A549 (cell line): Measurements from ENCODE around the gene MTFMT. TPM values are rescaled to one million over a fixed set of nuclear protein-coding genes. Genes with fewer than 3 reads are reported as not detected.
A peak's percentile ranks its signal among the peaks of the same experiment; 100 is the strongest.

ENCODE experiments used
- ATAC-seq, 2 experiments: fragments of 200-7000 bp in 1 of 2; fragments of >200 bp in 1 of 2; cut with Nextera tagmentation in 1 of 2; cut with Tn5 transposase in 1 of 2; 3 replicates each; pipeline versions ENCODE4 v1.8.0 to v1.9.1; 2018 to 2020; ENCODE audit warnings: mild to moderate bottlenecking in 1 of 2, moderate library complexity in 1 of 2
- CTCF ChIA-PET: fragments of 300-600 bp; sonication (Branson Sonifier 250); formaldehyde crosslinking; extraction: SDS; loops from one replicate; lab custom pipeline; 2021; ENCODE audit warnings: antibody characterized with exemption, inconsistent platforms; lab: Yijun Ruan, JAX
- POLR2A ChIA-PET: fragments of 350-600 bp; formaldehyde crosslinking; extraction: SDS; loops from one replicate; lab custom pipeline; 2021; ENCODE audit warnings: antibody characterized with exemption, inconsistent platforms; lab: Yijun Ruan, JAX
- DNase-seq, 2 experiments: peaks; one replicate each; pipeline versions ENCODE4 v3.0.0 to v3.0.0-alpha.2; 2011 to 2016; ENCODE audit warnings: low read depth in 1 of 2, low spot score in 1 of 2
- FAIRE-seq: peaks from 2 replicates; lab custom pipeline; 2011; peaks lifted over from hg19 to GRCh38; lab: Jason Lieb, UNC
- H3K27ac ChIP-seq, 2 experiments: fragments of >200 bp; sonication (Bioruptor Twin); formaldehyde crosslinking; 3 replicates each; pipeline ENCODE4 v1.5.1; 2016 to 2017
- H3K4me1 ChIP-seq: fragments of >200 bp; sonication (Bioruptor Twin); formaldehyde crosslinking; 3 replicates; pipeline ENCODE4 v1.6.1; 2016
- H3K4me2 ChIP-seq: fragments of >200 bp; sonication (Bioruptor Twin); formaldehyde crosslinking; 3 replicates; pipeline ENCODE4 v1.6.1; 2016
- H3K4me3 ChIP-seq: fragments of >200 bp; sonication (Bioruptor Twin); formaldehyde crosslinking; 3 replicates; pipeline ENCODE4 v1.5.1; 2016
- H3K9me3 ChIP-seq: fragments of >200 bp; sonication (Bioruptor Twin); formaldehyde crosslinking; 3 replicates; pipeline ENCODE4 v1.6.1; 2016
- CHD2 ChIP-seq: fragments of 150-350 bp; IDR thresholded peaks from 2 replicates; pipeline ENCODE4 v1.6.1; 2014; ENCODE audit warnings: low read length; ENCODE audit not compliant: partially characterized antibody
- FOSB ChIP-seq: fragments of 250-450 bp; sonication (Bioruptor Pico); IDR thresholded peaks from 2 replicates; pipeline ENCODE4 v1.5.0; 2020; ENCODE audit warnings: mild to moderate bottlenecking, moderate library complexity
- KDM1A ChIP-seq: fragments of 200-600 bp; sonication (generic); IDR thresholded peaks from 2 replicates; pipeline ENCODE4 v1.6.1; 2016; ENCODE audit warnings: low read depth, mild to moderate bottlenecking
- MAFK ChIP-seq: fragments of 450-650 bp; IDR thresholded peaks from 2 replicates; pipeline ENCODE4 v1.6.1; 2014; ENCODE audit not compliant: partially characterized antibody
- NFE2L2 ChIP-seq: fragments of 150-350 bp; conservative IDR thresholded peaks from 2 replicates; pipeline ENCODE4 v1.6.1; 2014; ENCODE audit warnings: low read length
- NPAS2 ChIP-seq: fragments of 250-450 bp; sonication (Bioruptor Pico); IDR thresholded peaks from 2 replicates; pipeline ENCODE4 v1.8.0; 2022; ENCODE audit warnings: mild to moderate bottlenecking, moderate library complexity, borderline replicate concordance
- POLR2AphosphoS2 ChIP-seq: conservative IDR thresholded peaks from 2 replicates; pipeline ENCODE4 v1.6.1; 2012; ENCODE audit warnings: low read length, improper control_type of control experiment, inconsistent platforms
- RAD21 ChIP-seq, 2 experiments: fragments of >200 bp in 1 of 2; sonication (Bioruptor Twin) in 1 of 2; formaldehyde crosslinking in 1 of 2; IDR thresholded peaks in 1 of 2; conservative IDR thresholded peaks in 1 of 2; 2 replicates in 1 of 2; 3 replicates in 1 of 2; pipeline ENCODE4 v1.6.1; 2012 to 2018; ENCODE audit warnings: inconsistent platforms in 1 of 2
- RFX5 ChIP-seq: fragments of 450-650 bp; IDR thresholded peaks from 2 replicates; pipeline ENCODE4 v1.7.1; 2014; ENCODE audit warnings: antibody characterized with exemption, mild to moderate bottlenecking, moderate library complexity
- SMC3 ChIP-seq: fragments of >200 bp; sonication (Bioruptor Twin); formaldehyde crosslinking; IDR thresholded peaks from 3 replicates; pipeline ENCODE4 v1.6.1; 2018; ENCODE audit warnings: inconsistent platforms
- SREBF2 ChIP-seq: fragments of 450-650 bp; IDR thresholded peaks from 2 replicates; pipeline ENCODE4 v1.6.1; 2014; ENCODE audit warnings: mild to moderate bottlenecking, moderate library complexity
- TP53 ChIP-seq: fragments of 250-450 bp; sonication (Bioruptor Pico); IDR thresholded peaks from 2 replicates; pipeline ENCODE4 v1.5.0; 2021; ENCODE audit warnings: mild to moderate bottlenecking, moderate library complexity
- ZNF302 ChIP-seq: fragments of 250-450 bp; sonication (Bioruptor Pico); IDR thresholded peaks from 2 replicates; pipeline ENCODE4 v1.9.0; 2021; ENCODE audit warnings: inconsistent platforms, mild to moderate bottlenecking, moderate library complexity
- WGBS: methylation state at CpG from one replicate; pipeline ENCODE4 v1.1.6; 2017; ENCODE audit errors: missing lambda C conversion rate; 5-methylcytosine and 5-hydroxymethylcytosine counted together
- polyA plus RNA-seq, 4 experiments: library from polyadenylated mRNA; depleted of rRNA in 3 of 4; stranded (reverse); fragments of >200 nt; fragmentation: RNase III in 1 of 4; extraction: RNeasy Plus Mini Kit Qiagen cat#74134 plus additional on column Dnase treatment in 1 of 4; gene quantifications; 2 replicates in 3 of 4; 3 replicates in 1 of 4; pipeline ENCODE4 v1.2.3, GENCODE V29; 2011 to 2017
- TF ChIP-seq, protein P1 (sequence below): fragments of >200 bp; sonication (Bioruptor Twin); formaldehyde crosslinking; IDR thresholded peaks from 3 replicates; pipeline ENCODE4 v1.6.1; 2016
- TF ChIP-seq, protein P2 (sequence below): fragments of 150-350 bp; IDR thresholded peaks from 2 replicates; pipeline ENCODE4 v1.6.1; 2014; ENCODE audit warnings: low read depth, mild to moderate bottlenecking, low read length
- TF ChIP-seq, protein P3 (sequence below): fragments of >200 bp; sonication (Bioruptor Twin); formaldehyde crosslinking; IDR thresholded peaks from 3 replicates; pipeline ENCODE4 v1.5.1; 2016

MTFMT gene
- polyA plus RNA-seq, 2 of the 4 experiments (the other 2 are of a cell fraction): 21.4 to 23.4 TPM

DNA sequence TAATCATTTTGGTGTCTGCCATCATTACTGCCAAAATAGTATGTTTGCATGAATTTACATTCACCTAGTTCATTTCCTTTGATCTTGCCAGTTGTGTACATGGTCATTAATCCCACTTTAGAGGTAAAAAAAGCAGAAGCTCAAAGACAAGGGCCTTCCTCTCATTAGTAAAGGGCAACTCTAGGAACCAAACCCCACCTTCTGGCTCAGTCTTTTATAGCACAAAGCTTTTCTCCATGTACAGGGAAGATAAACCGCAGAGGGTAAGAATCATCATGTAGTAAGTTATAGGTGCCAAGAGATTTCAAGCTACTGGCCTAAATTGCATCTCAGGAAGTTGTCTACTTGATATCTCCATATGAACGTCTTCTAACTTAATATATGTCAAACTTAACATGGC, 20.5 kb downstream of the MTFMT start:
- no peaks in the 10 kb centered on the region for H3K4me1 ChIP-seq
- CTCF ChIA-PET: interaction anchor here (0.8 to 2.5 kb wide), 10 partner anchors 9 to 280 kb away, joined by 3 to 8 read pairs (median 4); partner anchors contain the start of gene SPG21
- ATAC-seq: peak; percentile 59 to 74; a peak in 4 of 6 replicates
- no peak overlapping the region for H3K4me2 ChIP-seq
- no peak for DNase-seq
- peak; percentile 90 for FAIRE-seq
- TF ChIP-seq POLR2AphosphoS2 (no peak), NPAS2 (CRISPR knock-in tag) (no peak), RAD21 (conservative IDR thresholded peaks at IDR 0.05 in 1 of 2, IDR thresholded peaks at IDR 0.05 in 1 of 2) (0 out of 5 replicates have a peak, but pooled peaks of 1 of the 2 experiments have one; percentile 8), RFX5 (no peak), CHD2 (no peak), SMC3 (no peak), SREBF2 (no peak)
- TF ChIP-seq, protein P1, sequence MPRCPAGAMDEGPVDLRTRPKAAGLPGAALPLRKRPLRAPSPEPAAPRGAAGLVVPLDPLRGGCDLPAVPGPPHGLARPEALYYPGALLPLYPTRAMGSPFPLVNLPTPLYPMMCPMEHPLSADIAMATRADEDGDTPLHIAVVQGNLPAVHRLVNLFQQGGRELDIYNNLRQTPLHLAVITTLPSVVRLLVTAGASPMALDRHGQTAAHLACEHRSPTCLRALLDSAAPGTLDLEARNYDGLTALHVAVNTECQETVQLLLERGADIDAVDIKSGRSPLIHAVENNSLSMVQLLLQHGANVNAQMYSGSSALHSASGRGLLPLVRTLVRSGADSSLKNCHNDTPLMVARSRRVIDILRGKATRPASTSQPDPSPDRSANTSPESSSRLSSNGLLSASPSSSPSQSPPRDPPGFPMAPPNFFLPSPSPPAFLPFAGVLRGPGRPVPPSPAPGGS: no peak
- no peak overlapping the region for H3K4me3 ChIP-seq
- peaks cover 12% of the 10 kb centered on the region for H3K9me3 ChIP-seq
- H3K27ac ChIP-seq: no peak overlapping the region
- POLR2A ChIA-PET: interaction anchor here (0.6 to 1.5 kb wide), 2 partner anchors 19 to 21 kb away, joined by 3 to 4 read pairs; partner anchors contain the start of gene SPG21
- WGBS: 86% methylated on average over 2 of the region's 2 CpGs

DNA sequence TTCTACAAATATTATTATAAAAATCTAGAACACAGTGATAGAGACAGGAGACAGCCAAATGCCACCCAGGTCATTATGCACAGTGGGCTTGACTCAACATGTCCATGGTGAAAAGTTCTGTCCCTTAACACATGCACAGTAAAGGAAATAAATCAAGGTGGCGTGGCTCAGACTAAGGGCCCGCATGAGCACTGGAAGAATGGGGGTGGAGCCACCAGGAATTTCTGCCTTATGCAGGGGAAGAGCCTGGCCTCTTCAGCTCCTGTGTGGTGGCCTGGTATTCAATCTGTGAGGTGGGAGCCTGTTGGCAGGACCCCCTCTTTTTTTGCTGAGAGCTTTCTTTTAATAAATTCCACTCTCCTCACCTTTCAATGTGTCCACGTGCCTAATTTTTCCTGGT, 22.6 kb downstream of the MTFMT start:
- Histone ChIP-seq H3K9me3 (no peaks in the 10 kb centered on the region), H3K4me3 (no peak overlapping the region), H3K4me1 (no peaks in the 10 kb centered on the region), H3K27ac (no peak overlapping the region), H3K4me2 (no peak overlapping the region)
- ChIA-PET POLR2A (no interaction called here), CTCF (interaction anchor here (0.7 kb wide), 2 partner anchors 9 to 47 kb away, joined by 3 read pairs; no protein-coding TSS in a partner anchor)
- 89% methylated on average over 3 of the region's 3 CpGs for WGBS
- no peak for FAIRE-seq
- no peak for DNase-seq
- ATAC-seq: no peak
- TF ChIP-seq TP53 (CRISPR knock-in tag): no peak
- TF ChIP-seq FOSB: no peak
- TF ChIP-seq ZNF302 (CRISPR knock-in tag): no peak

DNA sequence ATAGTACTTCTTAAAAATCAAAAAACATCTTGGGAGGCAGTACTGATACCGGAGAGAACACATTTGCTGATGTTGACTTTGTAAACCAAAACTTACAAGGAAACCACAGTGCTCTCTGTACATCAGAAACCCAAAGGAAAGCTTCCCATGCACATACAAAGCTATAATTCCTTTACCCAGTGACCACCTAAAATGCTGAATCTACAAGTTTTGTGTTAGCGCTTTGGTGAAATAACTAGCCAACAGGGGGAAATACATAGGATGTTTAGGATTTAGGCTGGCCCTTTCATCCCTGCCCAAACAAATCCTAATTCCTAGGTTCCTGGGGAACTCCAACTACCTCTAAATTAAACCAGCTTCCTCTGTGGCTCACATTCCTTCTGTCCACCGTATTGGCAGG, 24.4 kb downstream of the MTFMT start:
- POLR2A ChIA-PET: no interaction called here
- Histone ChIP-seq H3K4me1 (no peaks in the 10 kb centered on the region), H3K9me3 (no peaks in the 10 kb centered on the region), H3K4me3 (no peak overlapping the region), H3K4me2 (no peak overlapping the region), H3K27ac (no peak overlapping the region)
- CTCF ChIA-PET: interaction anchor here (0.7 to 1.5 kb wide), 7 partner anchors 8 to 276 kb away, joined by 3 to 5 read pairs (median 3); partner anchors contain the start of gene SPG21
- 80% methylated on average over 3 of the region's 3 CpGs for WGBS
- no peak for ATAC-seq
- DNase-seq: no peak
- TF ChIP-seq, protein P2, sequence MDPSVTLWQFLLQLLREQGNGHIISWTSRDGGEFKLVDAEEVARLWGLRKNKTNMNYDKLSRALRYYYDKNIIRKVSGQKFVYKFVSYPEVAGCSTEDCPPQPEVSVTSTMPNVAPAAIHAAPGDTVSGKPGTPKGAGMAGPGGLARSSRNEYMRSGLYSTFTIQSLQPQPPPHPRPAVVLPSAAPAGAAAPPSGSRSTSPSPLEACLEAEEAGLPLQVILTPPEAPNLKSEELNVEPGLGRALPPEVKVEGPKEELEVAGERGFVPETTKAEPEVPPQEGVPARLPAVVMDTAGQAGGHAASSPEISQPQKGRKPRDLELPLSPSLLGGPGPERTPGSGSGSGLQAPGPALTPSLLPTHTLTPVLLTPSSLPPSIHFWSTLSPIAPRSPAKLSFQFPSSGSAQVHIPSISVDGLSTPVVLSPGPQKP: no peak
- TF ChIP-seq MAFK (peak; percentile 69), NFE2L2 (no peak), KDM1A (no peak)
- TF ChIP-seq, protein P3, sequence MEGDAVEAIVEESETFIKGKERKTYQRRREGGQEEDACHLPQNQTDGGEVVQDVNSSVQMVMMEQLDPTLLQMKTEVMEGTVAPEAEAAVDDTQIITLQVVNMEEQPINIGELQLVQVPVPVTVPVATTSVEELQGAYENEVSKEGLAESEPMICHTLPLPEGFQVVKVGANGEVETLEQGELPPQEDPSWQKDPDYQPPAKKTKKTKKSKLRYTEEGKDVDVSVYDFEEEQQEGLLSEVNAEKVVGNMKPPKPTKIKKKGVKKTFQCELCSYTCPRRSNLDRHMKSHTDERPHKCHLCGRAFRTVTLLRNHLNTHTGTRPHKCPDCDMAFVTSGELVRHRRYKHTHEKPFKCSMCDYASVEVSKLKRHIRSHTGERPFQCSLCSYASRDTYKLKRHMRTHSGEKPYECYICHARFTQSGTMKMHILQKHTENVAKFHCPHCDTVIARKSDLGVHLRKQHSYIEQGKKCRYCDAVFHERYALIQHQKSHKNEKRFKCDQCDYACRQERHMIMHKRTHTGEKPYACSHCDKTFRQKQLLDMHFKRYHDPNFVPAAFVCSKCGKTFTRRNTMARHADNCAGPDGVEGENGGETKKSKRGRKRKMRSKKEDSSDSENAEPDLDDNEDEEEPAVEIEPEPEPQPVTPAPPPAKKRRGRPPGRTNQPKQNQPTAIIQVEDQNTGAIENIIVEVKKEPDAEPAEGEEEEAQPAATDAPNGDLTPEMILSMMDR: no peak
- FAIRE-seq: no peak
